ENCODE measurements around the gene CRKL.

- TF ChIP-seq CTCF (IDR thresholded peaks at IDR 0.05; ENCODE audit: low read depth, low read length, missing input control) = no peak
- TF ChIP-seq RAD21 (IDR thresholded peaks at IDR 0.05) = no peak
- no peak for TF ChIP-seq GABPA (IDR thresholded peaks at IDR 0.05 in 1 of 2, conservative IDR thresholded peaks at IDR 0.05 in 1 of 2)
- no peak for TF ChIP-seq TAF1 (conservative IDR thresholded peaks at IDR 0.05)
- no peak for TF ChIP-seq FOXA2 (IDR thresholded peaks at IDR 0.05)
- TF ChIP-seq EGR1 (IDR thresholded peaks at IDR 0.05; ENCODE audit: low read depth in 2 of 2) = no peak
- TF ChIP-seq REST (IDR thresholded peaks at IDR 0.05) = no peak
- TF ChIP-seq SP1 (IDR thresholded peaks at IDR 0.05) = no peak
- TF ChIP-seq, protein P1, sequence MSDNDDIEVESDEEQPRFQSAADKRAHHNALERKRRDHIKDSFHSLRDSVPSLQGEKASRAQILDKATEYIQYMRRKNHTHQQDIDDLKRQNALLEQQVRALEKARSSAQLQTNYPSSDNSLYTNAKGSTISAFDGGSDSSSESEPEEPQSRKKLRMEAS (IDR thresholded peaks at IDR 0.05) = no peak
- TF ChIP-seq HNF4A (conservative IDR thresholded peaks at IDR 0.05) = no peak
- TF ChIP-seq JUND (IDR thresholded peaks at IDR 0.05) = no peak
- no peak for TF ChIP-seq ATF3 (IDR thresholded peaks at IDR 0.05)
- TF ChIP-seq YY1 (IDR thresholded peaks at IDR 0.05) = no peak
These were observed 4.7 kb upstream of the CRKL start for GRCh38 chr22:20912494-20912893.

Data from liver (tissue), 3 donors.